Neural cell (in vitro differentiated cells): ENCODE data around the gene GIPC2. TPM values are rescaled to one million over a fixed set of nuclear protein-coding genes. Genes with fewer than 3 reads are reported as not detected.

Source experiments
- H2AFZ ChIP-seq: fragments of 200-600, 300-800 bp; sonication (generic), shearing (Covaris generic); 2 replicates; pipeline ENCODE4 v1.6.0; 2014; ENCODE audit warnings: low read depth, mild to moderate bottlenecking, antibody characterized with exemption, low read length, moderate library complexity
- H3F3A ChIP-seq: fragments of 200-600 bp; shearing (Covaris generic); 2 replicates; pipeline ENCODE4 v1.6.1; 2016; ENCODE audit warnings: mild to moderate bottlenecking, moderate library complexity, mixed read lengths, antibody characterized with exemption, low read length; ENCODE audit not compliant: insufficient read depth, poor library complexity, severe bottlenecking
- H3K27ac ChIP-seq: fragments of 200-600, 300-800 bp; sonication (generic), shearing (Covaris generic); 2 replicates; pipeline ENCODE4 v1.5.1; 2014; ENCODE audit warnings: mild to moderate bottlenecking, low read length, moderate library complexity
- H3K27me3 ChIP-seq: fragments of 300-800, 200-600 bp; sonication (generic), shearing (Covaris generic); 2 replicates; pipeline ENCODE4 v1.6.0; 2014; ENCODE audit warnings: mild to moderate bottlenecking, low read depth, low read length, moderate library complexity; ENCODE audit not compliant: insufficient read depth
- H3K36me3 ChIP-seq: fragments of 300-800, 200-600 bp; sonication (generic), shearing (Covaris generic); 2 replicates; pipeline ENCODE4 v1.5.1; 2014; ENCODE audit warnings: mild to moderate bottlenecking, antibody characterized with exemption, low read length, moderate library complexity; ENCODE audit not compliant: insufficient read depth
- H3K4me2 ChIP-seq: fragments of 300-800, 200-600 bp; sonication (generic), shearing (Covaris generic); 2 replicates; pipeline ENCODE4 v1.6.0; 2014; ENCODE audit warnings: mild to moderate bottlenecking, low read length
- H3K4me3 ChIP-seq: fragments of 300-800, 200-600 bp; sonication (generic), shearing (Covaris generic); 2 replicates; pipeline ENCODE4 v1.5.1; 2014; ENCODE audit warnings: mild to moderate bottlenecking, low read length, moderate library complexity
- H3K79me2 ChIP-seq: fragments of 200-600 bp; shearing (Covaris generic); replicated peaks from 2 replicates; pipeline ENCODE4 v1.6.0; 2014; ENCODE audit warnings: mild to moderate bottlenecking, low read length, moderate library complexity; ENCODE audit not compliant: insufficient read depth
- H3K9ac ChIP-seq: fragments of 300-800, 200-600 bp; sonication (generic), shearing (Covaris generic); 2 replicates; pipeline ENCODE4 v1.6.1; 2016; ENCODE audit warnings: mild to moderate bottlenecking, low read length, mixed read lengths
- H3K9me2 ChIP-seq: fragments of 200-600 bp; shearing (Covaris generic); 2 replicates; pipeline ENCODE4 v1.6.1; 2016; ENCODE audit warnings: mild to moderate bottlenecking, low read length, mixed read lengths; ENCODE audit not compliant: insufficient read depth
- H3K9me3 ChIP-seq: fragments of 200-600, 300-800 bp; sonication (generic), shearing (Covaris generic); 2 replicates; pipeline ENCODE4 v1.6.1; 2016; ENCODE audit warnings: mild to moderate bottlenecking, mixed run types, low read length, moderate library complexity, mixed read lengths
- H4K20me1 ChIP-seq: fragments of 200-600 bp; shearing (Covaris generic); 2 replicates; pipeline ENCODE4 v1.6.1; 2016; ENCODE audit warnings: mild to moderate bottlenecking, mixed run types; ENCODE audit not compliant: insufficient read depth
- CTCF ChIP-seq: fragments of 450-650 bp; IDR thresholded peaks from 2 replicates; pipeline ENCODE4 v1.5.1; 2014; ENCODE audit warnings: antibody characterized with exemption, mild to moderate bottlenecking, moderate library complexity; ENCODE audit not compliant: poor library complexity, severe bottlenecking
- EP300 ChIP-seq: fragments of 450-650 bp; conservative IDR thresholded peaks from 2 replicates; pipeline ENCODE4 v1.6.1; 2014; ENCODE audit warnings: antibody characterized with exemption, mild to moderate bottlenecking, moderate library complexity; ENCODE audit not compliant: poor library complexity, severe bottlenecking
- EZH2 ChIP-seq: fragments of 200-600, 300-800 bp; shearing (Covaris generic), sonication (generic); IDR thresholded peaks from 2 replicates; pipeline ENCODE4 v1.6.1; 2014; ENCODE audit warnings: antibody characterized with exemption, low read length, borderline replicate concordance, mild to moderate bottlenecking; ENCODE audit not compliant: insufficient read depth, poor library complexity, severe bottlenecking
- MXI1 ChIP-seq: fragments of 450-650 bp; conservative IDR thresholded peaks from 2 replicates; pipeline ENCODE4 v1.6.1; 2014; ENCODE audit warnings: antibody characterized with exemption, mild to moderate bottlenecking; ENCODE audit not compliant: poor library complexity, severe bottlenecking
- POLR2AphosphoS5 ChIP-seq: IDR thresholded peaks from 2 replicates; pipeline ENCODE4 v1.6.1; 2012
- RAD21 ChIP-seq: fragments of 450-650 bp; conservative IDR thresholded peaks from 2 replicates; pipeline ENCODE4 v1.6.1; 2014; ENCODE audit warnings: antibody characterized with exemption, mild to moderate bottlenecking, moderate library complexity
- REST ChIP-seq: IDR thresholded peaks from 2 replicates; pipeline ENCODE4 v1.6.1; 2012; ENCODE audit warnings: borderline replicate concordance
- SMC3 ChIP-seq: fragments of 450-650 bp; conservative IDR thresholded peaks from 2 replicates; pipeline ENCODE4 v1.6.1; 2014; ENCODE audit warnings: antibody characterized with exemption, mild to moderate bottlenecking, moderate library complexity; ENCODE audit not compliant: poor library complexity
- TAF1 ChIP-seq: IDR thresholded peaks from 2 replicates; pipeline ENCODE4 v1.6.1; 2012; ENCODE audit warnings: low read depth
- polyA plus RNA-seq: library from polyadenylated mRNA; depleted of rRNA; stranded (reverse); fragments of >200 nt; gene quantifications from 2 replicates; pipeline ENCODE4 v1.2.3, GENCODE V29; 2014

Gene GIPC2
- polyA plus RNA-seq, 1 donor from 2014 or later = 1.3 TPM

GRCh38 chr1:78047631-78048030 is 1.9 kb downstream of the GIPC2 start:
- Histone ChIP-seq H3K27me3 (peaks cover 41% of the 10 kb centered on the region), H3K36me3 (no peaks in the 10 kb centered on the region), H4K20me1 (no peaks in the 10 kb centered on the region), H3K9ac (no peak overlapping the region), H3K4me2 (no peak overlapping the region), H3K9me3 (no peaks in the 10 kb centered on the region), H3K9me2 (no peaks in the 10 kb centered on the region), H3F3A (no peaks in the 10 kb centered on the region), H3K4me3 (no peak overlapping the region), H3K79me2 (no peaks in the 10 kb centered on the region), H3K27ac (no peak overlapping the region), H2AFZ (no peak overlapping the region)
- TF ChIP-seq POLR2AphosphoS5 = no peak
- no peak for TF ChIP-seq EP300
- no peak for TF ChIP-seq SMC3
- TF ChIP-seq TAF1 = no peak
- TF ChIP-seq CTCF = no peak
- no peak for TF ChIP-seq REST
- no peak for TF ChIP-seq EZH2
- no peak for TF ChIP-seq MXI1
- TF ChIP-seq RAD21 = no peak

- H3K79me2 ChIP-seq = no peaks in the 10 kb centered on the region
- no peak for TF ChIP-seq SMC3
- no peak for TF ChIP-seq TAF1
- TF ChIP-seq MXI1 = no peak
- TF ChIP-seq EZH2 = no peak
- TF ChIP-seq RAD21 = no peak
- TF ChIP-seq EP300 = no peak
- no peak for TF ChIP-seq REST
- TF ChIP-seq CTCF = no peak
- no peak for TF ChIP-seq POLR2AphosphoS5
- no peak overlapping the region for H3K4me2 ChIP-seq
- H3K27ac ChIP-seq = no peak overlapping the region
- H3K4me3 ChIP-seq = no peak overlapping the region
- no peak overlapping the region for H2AFZ ChIP-seq
- H3K27me3 ChIP-seq = peaks cover 41% of the 10 kb centered on the region
- no peaks in the 10 kb centered on the region for H4K20me1 ChIP-seq
- no peaks in the 10 kb centered on the region for H3K36me3 ChIP-seq
- no peaks in the 10 kb centered on the region for H3K9me3 ChIP-seq
- H3K9me2 ChIP-seq = no peaks in the 10 kb centered on the region
- H3F3A ChIP-seq = no peaks in the 10 kb centered on the region
- no peak overlapping the region for H3K9ac ChIP-seq
These were observed 2.7 kb downstream of the GIPC2 start for GRCh38 chr1:78048446-78048845.
